ENCODE measurements around the gene COL10A1. TPM values are rescaled to one million over a fixed set of nuclear protein-coding genes. Genes with fewer than 3 reads are reported as not detected.

Gene COL10A1
- total and polyA plus RNA-seq, 5 donors from 2014 or later: not detected

DNA sequence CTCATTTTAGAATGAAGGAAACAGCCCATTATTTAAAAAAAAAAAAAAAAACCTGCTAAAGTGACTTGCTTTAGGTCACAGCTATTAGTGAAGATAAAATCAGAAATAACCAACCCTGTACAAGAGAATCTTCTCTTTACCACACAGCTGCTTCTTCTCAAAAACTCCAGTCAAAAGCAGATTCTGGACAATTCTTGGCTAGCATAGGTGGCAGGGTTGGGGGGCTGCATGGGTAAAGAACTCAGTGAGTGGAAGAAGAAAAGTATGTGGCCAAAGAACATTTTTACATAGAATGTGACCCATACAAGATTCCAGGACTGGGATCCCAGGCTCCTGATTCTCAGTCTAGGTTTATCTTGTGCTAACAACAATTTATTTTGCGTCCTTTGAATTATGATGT, 55.8 kb downstream of the COL10A1 start:
- no peaks in the 10 kb centered on the region for H3K4me1 Mint-ChIP-seq
- Histone ChIP-seq H3K4me3 (ENCODE audit: low read depth, low read length) (no peak overlapping the region), H3K27ac (ENCODE audit: insufficient read depth, low read length, poor library complexity, severe bottlenecking) (no peak overlapping the region), H3K27me3 (ENCODE audit: control insufficient read depth, insufficient read depth, low read length) (peaks cover 2% of the 10 kb centered on the region), H3K4me1 (ENCODE audit: control insufficient read depth, insufficient read depth, low read length, poor library complexity, severe bottlenecking) (no peaks in the 10 kb centered on the region), H3K36me3 (ENCODE audit: control insufficient read depth, insufficient read depth, low read length) (no peaks in the 10 kb centered on the region), H3K9me3 (ENCODE audit: control insufficient read depth in 2 of 2, low read length in 2 of 2) (no peaks in the 10 kb centered on the region)
- H3K36me3 Mint-ChIP-seq: no peaks in the 10 kb centered on the region
- H3K9me3 Mint-ChIP-seq: no peaks in the 10 kb centered on the region
- DNase-seq (no peak), ATAC-seq (ENCODE audit: low read depth in 2 of 2) (no peak)
- H3K4me3 Mint-ChIP-seq: no peak overlapping the region
- H3K27me3 Mint-ChIP-seq: peaks cover 10% of the 10 kb centered on the region
- H3K27ac Mint-ChIP-seq: no peak overlapping the region

Other genes with a start within 250 kb of the COL10A1 start
- not detected for gene FRK, start 65.2 kb downstream of the COL10A1 start, total RNA-seq
- gene FRK, start 65.2 kb downstream of the COL10A1 start, polyA plus RNA-seq: not detected
- 32.4 TPM for gene NT5DC1, start 25.3 kb downstream of the COL10A1 start, total RNA-seq
- gene NT5DC1, start 25.3 kb downstream of the COL10A1 start, polyA plus RNA-seq: 10 to 100 TPM; 57.9 to 80.2 (median 66.9) TPM
- gene TSPYL4, start 127.9 kb upstream of the COL10A1 start, total RNA-seq: 40.2 TPM
- gene TSPYL4, start 127.9 kb upstream of the COL10A1 start, polyA plus RNA-seq: 10 to 100 TPM; 11.3 to 21.1 (median 14.2) TPM
- gene TSPYL1, start 153.8 kb upstream of the COL10A1 start, total RNA-seq: 188 TPM
- gene TSPYL1, start 153.8 kb upstream of the COL10A1 start, polyA plus RNA-seq: 10 to 100 TPM; 38.3 to 53.0 (median 43.4) TPM
- gene DSE, start 244.8 kb upstream of the COL10A1 start, total RNA-seq: 10.2 TPM
- 1 to 10 TPM; 1.9 to 4.4 (median 2.9) TPM for gene DSE, start 244.8 kb upstream of the COL10A1 start, polyA plus RNA-seq

Measured in CD4-positive, CD25-positive, alpha-beta regulatory T cell (primary cell).